GM21786 (cell line): Measurements from ENCODE around the gene CCDC178.

Source experiments
- ATAC-seq: cut with Tn5 transposase; IDR thresholded peaks from one replicate; pipeline ENCODE4 v1.9.1; 2021; ENCODE audit not compliant: unreplicated experiment

Gene CCDC178

DNA sequence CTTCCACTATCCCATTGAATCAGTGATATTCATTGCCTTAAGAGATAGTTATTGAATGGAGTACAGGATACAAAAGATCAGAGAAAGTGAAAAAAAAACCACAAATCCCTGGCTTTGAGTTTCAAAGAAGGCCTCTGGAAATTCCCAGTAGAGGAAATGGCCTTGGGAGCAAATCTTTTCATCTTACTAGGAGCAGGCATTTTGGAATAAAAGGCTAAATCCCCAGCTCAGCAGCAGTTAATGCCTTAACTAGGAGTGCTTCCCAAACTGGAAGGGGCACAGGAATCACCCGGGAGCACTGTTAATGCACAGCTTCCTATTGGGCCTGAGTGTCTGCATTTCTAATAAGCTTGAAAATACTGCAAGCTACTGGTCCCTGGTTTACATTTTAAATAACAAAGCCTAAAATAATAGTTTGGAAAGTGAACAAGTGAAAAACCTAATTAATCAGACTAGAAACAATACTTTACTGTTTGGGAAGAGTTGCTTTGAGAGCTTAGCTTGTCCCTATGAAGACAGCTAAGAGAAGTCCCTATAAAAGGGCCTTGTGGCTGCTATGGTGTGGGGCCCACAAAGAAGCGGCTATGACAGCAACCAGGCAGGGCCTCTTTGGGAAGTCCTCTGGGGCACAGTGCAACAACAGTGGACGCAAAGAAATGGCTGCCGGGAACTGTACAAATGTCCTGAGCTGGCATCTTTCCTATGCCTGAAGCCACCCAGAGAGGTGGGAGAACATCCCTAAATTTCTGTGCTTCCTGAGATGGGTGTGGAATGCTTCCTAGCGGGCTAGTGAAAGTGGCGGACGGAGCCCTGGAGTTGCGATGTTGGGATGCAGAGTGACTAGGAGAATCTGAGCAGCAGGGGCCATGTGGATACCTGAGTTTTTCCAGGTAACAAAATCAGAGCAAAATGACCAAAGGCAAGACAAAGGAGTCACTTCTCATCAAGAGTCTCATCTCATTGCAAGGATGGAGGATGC lies 550.6 kb downstream of the CCDC178 start:
- no peak for ATAC-seq

DNA sequence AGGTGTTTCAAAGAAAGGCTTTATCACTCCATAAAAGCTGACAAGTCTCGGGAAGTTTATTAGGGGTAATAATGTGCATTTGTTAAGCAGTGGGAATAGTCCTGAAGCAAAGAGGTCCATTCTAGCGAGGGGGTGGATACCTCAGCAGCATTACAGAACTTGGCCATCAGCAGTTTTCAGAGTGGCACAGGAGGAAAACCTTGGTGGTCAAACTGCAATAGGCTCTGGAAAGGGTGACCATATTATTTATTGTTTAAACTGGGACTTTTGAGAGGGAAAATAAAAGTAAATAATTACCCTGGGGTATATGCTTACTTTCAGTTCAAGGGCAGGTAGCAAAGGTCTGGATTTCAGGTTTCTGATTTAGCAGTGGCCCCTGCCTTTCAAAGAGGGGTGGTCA lies 552.2 kb downstream of the CCDC178 start:
- no peak for ATAC-seq
